Colonic mucosa (tissue), 4 donors: Measurements from ENCODE around the gene KIAA2012. TPM values are rescaled to one million over a fixed set of nuclear protein-coding genes. Genes with fewer than 3 reads are reported as not detected.

ENCODE experiments used
- DNase-seq: peaks from one replicate; pipeline ENCODE4 v3.0.0-alpha.2; 2020
- H3K27ac ChIP-seq: fragments of 200-600 bp; one replicate; pipeline ENCODE4 v1.8.0; 2021
- H3K27me3 ChIP-seq: fragments of 200-600 bp; one replicate; pipeline ENCODE4 v1.8.0; 2021
- H3K36me3 ChIP-seq: fragments of 200-600 bp; one replicate; pipeline ENCODE4 v1.8.0; 2021
- H3K4me1 ChIP-seq: fragments of 200-600 bp; one replicate; pipeline ENCODE4 v1.8.0; 2021; ENCODE audit warnings: mild to moderate bottlenecking
- H3K4me3 ChIP-seq: fragments of 200-600 bp; one replicate; pipeline ENCODE4 v1.8.0; 2021
- H3K9ac ChIP-seq, 2 donors: one replicate each; pipeline ENCODE4 v1.7.0; 2013; ENCODE audit warnings: control low read depth in 2 of 2, low read depth in 2 of 2, low read length in 2 of 2
- H3K9me3 ChIP-seq: fragments of 200-600 bp; one replicate; pipeline ENCODE4 v1.8.0; 2021
- CTCF ChIP-seq: fragments of 200-600 bp; IDR thresholded peaks from one replicate; pipeline ENCODE4 v1.8.0; 2022; ENCODE audit warnings: antibody characterized with exemption, mild to moderate bottlenecking
- intact Hi-C: fragments of 100-400 bp; cut with DNase I; formaldehyde crosslinking; loops from one replicate; pipeline ENCODE4 v1.14.1; 2022
- total RNA-seq, 2 donors: library from RNA; stranded (reverse); fragmentation: NEBNext Ultra II Directional in 1 of 2; extraction: Animal tissue kit (Norgen Biotek cat#: 25700) in 1 of 2; gene quantifications; one replicate each; pipeline ENCODE4 v1.2.1, GENCODE V29; 2021
- donor health status: healthy.
- donor health status: DM: no; HTN: no; CAD: no.
- donor health status: DM: no; HTN: no; CAD: no.

The KIAA2012 gene
- total RNA-seq, 2 donors from 2014 or later: not detected

DNA sequence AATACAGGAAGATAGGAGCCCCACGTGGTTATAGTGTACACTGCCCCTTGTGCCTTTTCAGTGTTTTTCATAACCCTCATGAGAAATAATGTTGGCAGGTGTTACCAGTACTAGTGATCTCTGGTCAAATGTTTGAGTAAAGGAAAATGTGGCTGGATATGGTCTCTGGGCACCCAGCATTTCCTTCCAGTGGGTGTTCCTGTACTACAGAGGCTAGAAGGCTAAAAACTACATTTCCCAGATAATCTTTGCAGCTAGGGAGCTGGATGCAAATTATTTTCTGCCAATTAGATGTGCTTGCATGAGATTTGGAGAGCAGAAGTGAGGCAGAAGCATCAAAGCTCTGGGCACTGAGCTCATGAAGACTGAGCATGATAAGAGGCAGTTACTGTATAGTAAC lies 45.1 kb downstream of the KIAA2012 start:
- H3K4me1 ChIP-seq: no peaks in the 10 kb centered on the region
- no peak for DNase-seq
- no peaks in the 10 kb centered on the region for H3K9me3 ChIP-seq
- no peak overlapping the region for H3K9ac ChIP-seq
- intact Hi-C loops: no loop called here
- TF ChIP-seq CTCF: no peak
- H3K27me3 ChIP-seq: no peaks in the 10 kb centered on the region
- H3K27ac ChIP-seq: no peak overlapping the region
- H3K36me3 ChIP-seq: no peaks in the 10 kb centered on the region
- H3K4me3 ChIP-seq: no peak overlapping the region

DNA sequence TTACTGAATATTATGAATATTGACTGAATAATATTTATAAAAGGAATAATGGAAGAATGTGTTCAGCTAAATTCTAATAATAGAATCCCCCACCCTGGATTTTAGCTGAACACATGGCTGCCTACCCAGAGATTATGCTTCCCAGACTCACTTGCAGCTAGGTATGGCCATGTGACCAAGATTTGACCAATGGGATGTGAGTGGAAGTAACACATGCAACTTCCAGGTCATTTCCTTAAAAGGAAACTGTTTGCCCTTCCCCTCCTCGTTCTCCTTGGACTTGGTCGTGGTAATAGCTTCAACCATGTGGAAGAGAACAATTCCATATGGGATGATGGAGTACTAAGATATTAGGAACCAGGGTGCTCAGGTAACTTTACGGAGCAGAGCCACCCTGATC lies 47.8 kb downstream of the KIAA2012 start:
- no peak for DNase-seq
- H3K36me3 ChIP-seq: no peaks in the 10 kb centered on the region
- H3K9me3 ChIP-seq: no peaks in the 10 kb centered on the region
- no peak overlapping the region for H3K9ac ChIP-seq
- H3K27ac ChIP-seq: no peak overlapping the region
- intact Hi-C loops: no loop called here
- H3K4me3 ChIP-seq: no peak overlapping the region
- no peak for TF ChIP-seq CTCF
- no peaks in the 10 kb centered on the region for H3K27me3 ChIP-seq
- H3K4me1 ChIP-seq: no peaks in the 10 kb centered on the region

DNA sequence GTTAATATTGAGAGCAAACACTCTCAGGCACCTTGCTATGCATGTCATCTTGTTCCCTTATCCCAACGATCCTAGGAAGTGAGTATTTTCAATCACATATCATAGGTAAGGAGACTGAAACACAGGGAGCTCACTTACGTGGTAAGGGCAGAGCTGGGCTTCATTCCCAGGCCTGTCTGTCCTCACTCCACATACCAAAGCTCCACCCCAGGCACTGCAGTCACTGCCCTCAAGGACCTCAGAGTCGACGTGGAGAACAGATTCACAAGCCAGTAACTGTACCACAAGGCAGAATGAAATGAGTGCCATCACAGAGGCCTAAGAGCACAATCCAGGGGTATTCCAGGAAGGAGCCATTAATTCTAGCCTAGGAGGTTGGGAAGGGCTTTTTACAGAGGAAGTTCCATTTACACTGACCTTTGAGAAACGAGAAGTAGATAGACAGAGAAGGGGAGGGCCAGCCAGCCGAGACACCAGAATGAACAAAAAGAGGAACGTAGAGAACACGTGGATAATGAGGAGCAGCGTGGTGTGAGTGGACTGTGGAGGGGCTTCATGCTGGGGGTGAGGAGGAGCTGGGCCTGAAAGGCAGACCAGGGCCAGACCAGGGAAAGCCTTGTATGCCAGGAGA lies 48.6 kb downstream of the KIAA2012 start:
- TF ChIP-seq CTCF: no peak
- no peaks in the 10 kb centered on the region for H3K27me3 ChIP-seq
- H3K27ac ChIP-seq: no peak overlapping the region
- H3K9me3 ChIP-seq: no peaks in the 10 kb centered on the region
- no peak overlapping the region for H3K9ac ChIP-seq
- H3K36me3 ChIP-seq: no peaks in the 10 kb centered on the region
- no peaks in the 10 kb centered on the region for H3K4me1 ChIP-seq
- no peak for DNase-seq
- intact Hi-C loops: no loop called here
- H3K4me3 ChIP-seq: no peak overlapping the region

DNA sequence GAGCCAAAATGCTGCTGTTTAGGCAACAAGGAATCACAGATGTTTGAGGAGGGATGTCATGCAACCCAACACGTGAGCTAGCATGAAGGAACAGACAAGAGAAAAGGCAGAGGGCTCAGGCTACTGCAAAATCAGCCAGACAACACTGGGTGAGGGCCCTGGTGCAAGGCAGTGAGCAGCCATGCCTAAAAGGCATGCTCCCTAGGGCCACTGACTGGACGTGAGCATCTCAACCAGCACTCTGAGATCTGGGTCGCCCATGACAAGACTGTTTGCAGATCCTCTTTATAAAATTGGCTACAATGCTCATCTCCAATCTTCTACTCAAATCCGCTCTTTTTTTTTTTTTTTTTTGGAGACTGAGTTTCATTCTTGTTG lies 49.1 kb downstream of the KIAA2012 start:
- Histone ChIP-seq H3K9ac (no peak overlapping the region), H3K27me3 (no peaks in the 10 kb centered on the region), H3K4me3 (no peak overlapping the region), H3K36me3 (no peaks in the 10 kb centered on the region), H3K4me1 (no peaks in the 10 kb centered on the region), H3K27ac (no peak overlapping the region), H3K9me3 (no peaks in the 10 kb centered on the region)
- intact Hi-C loops: no loop called here
- no peak for DNase-seq
- TF ChIP-seq CTCF: no peak

DNA sequence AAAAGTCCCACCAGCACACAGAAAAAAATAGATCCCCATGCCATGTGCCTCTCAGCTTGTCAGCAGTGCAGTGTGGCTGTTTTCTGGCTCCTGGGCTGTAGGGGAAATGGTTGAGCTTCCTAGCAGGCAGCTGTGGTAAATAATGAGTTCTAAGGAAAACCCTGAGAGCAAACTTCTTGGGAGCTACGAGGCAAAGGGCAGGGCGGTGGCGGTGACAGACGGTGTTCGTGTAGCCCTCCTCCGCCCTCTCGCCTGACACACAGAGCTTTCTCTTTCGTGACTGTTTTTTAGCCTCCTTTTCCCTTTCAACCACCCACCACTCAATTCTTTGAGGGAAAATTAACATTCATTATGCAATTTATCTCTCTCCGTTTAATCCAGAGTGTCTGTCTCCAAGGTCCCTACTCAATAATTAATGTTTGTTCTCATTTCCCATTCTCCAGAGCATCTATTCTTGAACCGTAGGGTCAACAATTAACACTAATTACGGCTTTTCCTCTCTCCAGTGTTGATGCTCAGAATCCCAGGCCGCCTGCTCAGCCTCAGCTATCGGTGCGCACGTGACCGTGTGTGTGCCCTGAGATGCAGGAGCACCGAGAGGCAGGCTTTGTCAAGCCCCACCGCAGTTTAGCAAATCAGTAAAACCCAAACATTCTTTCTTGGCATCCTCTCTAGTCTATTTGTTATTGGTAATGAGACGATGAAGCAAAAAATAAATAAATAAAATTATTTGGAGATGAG lies 50.1 kb downstream of the KIAA2012 start:
- no peaks in the 10 kb centered on the region for H3K36me3 ChIP-seq
- H3K4me1 ChIP-seq: no peaks in the 10 kb centered on the region
- H3K4me3 ChIP-seq: no peak overlapping the region
- H3K27me3 ChIP-seq: no peaks in the 10 kb centered on the region
- no peak overlapping the region for H3K9ac ChIP-seq
- DNase-seq: no peak
- no peak for TF ChIP-seq CTCF
- intact Hi-C loops: no loop called here
- H3K9me3 ChIP-seq: no peaks in the 10 kb centered on the region
- no peak overlapping the region for H3K27ac ChIP-seq
